HEK293 (cell line): ENCODE measurements around the gene ETHE1.
A peak's percentile ranks its signal among the peaks of the same experiment; 100 is the strongest.

ENCODE experiments used
- CTCF ChIA-PET: fragments of 350-600 bp; formaldehyde crosslinking; extraction: SDS; loops from one replicate; lab custom pipeline; 2021; ENCODE audit warnings: antibody characterized with exemption; lab: Yijun Ruan, JAX
- POLR2A ChIA-PET: fragments of 300-600 bp; formaldehyde crosslinking; extraction: SDS; loops from one replicate; lab custom pipeline; 2020; ENCODE audit warnings: antibody characterized with exemption, inconsistent platforms; lab: Yijun Ruan, JAX
- H3K27ac ChIP-seq: fragments of 200-500 bp; sonication (Bioruptor generic); 2 replicates; pipeline ENCODE4 v1.5.1; 2014; ENCODE audit warnings: low read depth, low read length, control low read depth, inconsistent platforms; ENCODE audit errors: extremely low read depth
- H3K36me3 ChIP-seq, 2 experiments: fragments of 200-500 bp in 1 of 2; sonication (Bioruptor generic) in 1 of 2; 1 replicate in 1 of 2; 2 replicates in 1 of 2; pipeline ENCODE4 v1.5.1; 2014 to 2017; ENCODE audit warnings: inconsistent platforms in 2 of 2, low read length in 2 of 2; ENCODE audit not compliant: control insufficient read depth in 2 of 2, insufficient read depth in 1 of 2
- H3K4me1 ChIP-seq: fragments of 200-500 bp; sonication (Bioruptor generic); 2 replicates; pipeline ENCODE4 v1.5.1; 2014; ENCODE audit warnings: mild to moderate bottlenecking, low read length, inconsistent platforms; ENCODE audit not compliant: control insufficient read depth, insufficient read depth
- H3K4me3 ChIP-seq: 2 replicates; pipeline ENCODE4 v1.5.1; 2011; ENCODE audit warnings: low read depth, mild to moderate bottlenecking, control low read depth, low read length, moderate library complexity
- H3K9me3 ChIP-seq: fragments of 200-500 bp; sonication (Bioruptor generic); 2 replicates; pipeline ENCODE4 v1.5.1; 2014; ENCODE audit warnings: low read depth, low read length, inconsistent platforms; ENCODE audit not compliant: control insufficient read depth, insufficient read depth
- AEBP2 ChIP-seq: fragments of 450-650 bp; formaldehyde crosslinking; IDR thresholded peaks from 2 replicates; pipeline ENCODE4 v1.5.1; 2016; ENCODE audit warnings: missing biosample characterization, missing genetic modification characterization, borderline replicate concordance
- KLF17 ChIP-seq: fragments of 450-650 bp; formaldehyde crosslinking; IDR thresholded peaks from 2 replicates; pipeline ENCODE4 v1.5.1; 2016; ENCODE audit warnings: missing biosample characterization, missing genetic modification characterization
- KLF9 ChIP-seq: fragments of 450-650 bp; formaldehyde crosslinking; IDR thresholded peaks from 2 replicates; pipeline ENCODE4 v1.5.1; 2016; ENCODE audit warnings: missing biosample characterization, missing genetic modification characterization, low read depth
- OSR2 ChIP-seq: fragments of 450-650 bp; formaldehyde crosslinking; IDR thresholded peaks from 2 replicates; pipeline ENCODE4 v1.5.1; 2016; ENCODE audit warnings: missing biosample characterization, missing genetic modification characterization
- PRDM1 ChIP-seq: fragments of 450-650 bp; formaldehyde crosslinking; IDR thresholded peaks from 2 replicates; pipeline ENCODE4; 2016; ENCODE audit warnings: missing biosample characterization, missing genetic modification characterization
- SETDB1 ChIP-seq: IDR thresholded peaks from one replicate; pipeline ENCODE4 v1.6.1; 2017; ENCODE audit warnings: mild to moderate bottlenecking, low read length, moderate library complexity, mixed read lengths; ENCODE audit not compliant: insufficient read length
- ZBTB8A ChIP-seq: fragments of 450-650 bp; formaldehyde crosslinking; IDR thresholded peaks from 2 replicates; pipeline ENCODE4 v1.5.1; 2016; ENCODE audit warnings: missing biosample characterization, missing genetic modification characterization
- ZFHX2 ChIP-seq: fragments of 450-650 bp; formaldehyde crosslinking; conservative IDR thresholded peaks from 2 replicates; pipeline ENCODE4 v1.5.1; 2016; ENCODE audit warnings: missing biosample characterization, missing genetic modification characterization
- ZIC2 ChIP-seq: fragments of 450-650 bp; formaldehyde crosslinking; IDR thresholded peaks from 2 replicates; pipeline ENCODE4 v1.5.1; 2016; ENCODE audit warnings: missing biosample characterization, missing genetic modification characterization
- ZNF112 ChIP-seq: fragments of 450-650 bp; formaldehyde crosslinking; IDR thresholded peaks from 2 replicates; pipeline ENCODE4 v1.5.0; 2017; ENCODE audit warnings: missing biosample characterization, missing genetic modification characterization
- ZNF155 ChIP-seq: fragments of 450-650 bp; formaldehyde crosslinking; IDR thresholded peaks from 2 replicates; pipeline ENCODE4 v1.5.1; 2016; ENCODE audit warnings: missing biosample characterization, missing genetic modification characterization
- ZNF211 ChIP-seq: fragments of 450-650 bp; formaldehyde crosslinking; IDR thresholded peaks from 2 replicates; pipeline ENCODE4 v1.5.1; 2016; ENCODE audit warnings: low read depth, missing biosample characterization, missing genetic modification characterization
- ZNF274 ChIP-seq, 2 experiments: fragments of 200-500 bp in 1 of 2; fragments of 450-650 bp in 1 of 2; sonication (Bioruptor generic) in 1 of 2; formaldehyde crosslinking in 1 of 2; IDR thresholded peaks; 2 replicates each; pipeline versions ENCODE4 v1.5.1 to v1.6.1; 2014 to 2016; ENCODE audit warnings: borderline replicate concordance in 1 of 2, inconsistent platforms in 1 of 2, low read length in 1 of 2, missing biosample characterization in 1 of 2, missing genetic modification characterization in 1 of 2
- ZNF341 ChIP-seq: fragments of 450-650 bp; formaldehyde crosslinking; IDR thresholded peaks from 2 replicates; pipeline ENCODE4; 2016; ENCODE audit warnings: low read depth, missing biosample characterization, missing genetic modification characterization
- ZNF366 ChIP-seq: fragments of 450-650 bp; formaldehyde crosslinking; conservative IDR thresholded peaks from 2 replicates; pipeline ENCODE4 v1.5.1; 2016; ENCODE audit warnings: missing biosample characterization, missing genetic modification characterization
- ZNF48 ChIP-seq: fragments of 450-650 bp; formaldehyde crosslinking; IDR thresholded peaks from 2 replicates; pipeline ENCODE4 v1.5.1; 2016; ENCODE audit warnings: missing biosample characterization, missing genetic modification characterization
- ZNF510 ChIP-seq: fragments of 450-650 bp; formaldehyde crosslinking; IDR thresholded peaks from 2 replicates; pipeline ENCODE4 v1.5.1; 2018; ENCODE audit warnings: mild to moderate bottlenecking, missing genetic modification characterization, missing biosample characterization; ENCODE audit not compliant: insufficient replicate concordance
- ZNF544 ChIP-seq: fragments of 450-650 bp; formaldehyde crosslinking; IDR thresholded peaks from 2 replicates; pipeline ENCODE4 v1.5.0; 2017; ENCODE audit warnings: missing biosample characterization, missing genetic modification characterization
- ZNF558 ChIP-seq: fragments of 450-650 bp; formaldehyde crosslinking; IDR thresholded peaks from 2 replicates; pipeline ENCODE4 v1.5.1; 2016; ENCODE audit warnings: missing biosample characterization, missing genetic modification characterization
- ZNF629 ChIP-seq: fragments of 450-650 bp; formaldehyde crosslinking; IDR thresholded peaks from 2 replicates; pipeline ENCODE4 v1.5.1; 2017; ENCODE audit warnings: missing biosample characterization, missing genetic modification characterization
- ZNF677 ChIP-seq: fragments of 450-650 bp; IDR thresholded peaks from 2 replicates; pipeline ENCODE4 v1.5.0; 2018; ENCODE audit warnings: missing biosample characterization, mild to moderate bottlenecking, missing genetic modification characterization, moderate library complexity
- ZSCAN23 ChIP-seq: fragments of 450-650 bp; formaldehyde crosslinking; IDR thresholded peaks from 2 replicates; pipeline ENCODE4 v1.5.1; 2016; ENCODE audit warnings: missing biosample characterization, missing genetic modification characterization
- TF ChIP-seq, protein P1 (sequence below): IDR thresholded peaks from 2 replicates; pipeline ENCODE4 v1.6.1; 2011; ENCODE audit warnings: mild to moderate bottlenecking, low read depth, low read length, borderline replicate concordance
- TF ChIP-seq, protein P2 (sequence below): fragments of 450-650 bp; formaldehyde crosslinking; IDR thresholded peaks from 2 replicates; pipeline ENCODE4 v1.5.1; 2016; ENCODE audit warnings: missing biosample characterization, missing genetic modification characterization

ETHE1 gene

DNA sequence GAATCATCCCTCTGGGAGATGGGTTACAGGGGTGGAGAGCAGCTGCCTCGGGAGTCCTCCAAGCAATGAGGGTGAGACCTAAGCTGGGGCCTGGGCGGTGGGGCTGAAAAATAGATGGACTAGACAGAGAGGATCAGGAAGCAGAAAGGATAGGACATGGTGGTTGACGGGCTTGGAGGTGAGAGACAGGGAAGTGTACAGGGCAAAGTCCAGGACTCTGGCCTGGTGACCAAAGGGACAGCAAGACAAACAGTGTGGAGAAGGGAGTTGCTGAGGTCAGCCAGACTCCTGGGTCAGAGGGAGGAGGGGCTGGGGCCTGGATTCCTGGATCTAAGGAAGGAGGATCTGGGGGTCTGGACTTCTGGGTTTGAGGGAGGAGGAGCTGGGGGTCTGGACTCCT is 28.0 kb downstream of the ETHE1 start:
- ChIA-PET CTCF (interaction anchor here (0.6 to 1.4 kb wide), 6 partner anchors 20 to 169 kb away, joined by 3 to 6 read pairs (median 3); no protein-coding TSS in a partner anchor), POLR2A (no interaction called here)
- Histone ChIP-seq H3K9me3 (no peaks in the 10 kb centered on the region), H3K4me1 (peaks cover 9% of the 10 kb centered on the region; the same call in 1 of the 2 replicates), H3K27ac (0 out of 2 replicates have a peak overlapping the region, but pooled peaks have one; percentile 9), H3K36me3 (peaks cover 25 to 41% of the 10 kb centered on the region in 2 experiments), H3K4me3 (no peak overlapping the region)
- TF ChIP-seq ZBTB8A (tag by site-specific recombination) (no peak), OSR2 (tag by site-specific recombination) (no peak), KLF17 (tag by site-specific recombination) (no peak), KLF9 (tag by site-specific recombination) (no peak), SETDB1 (no peak), ZNF211 (tag by site-specific recombination) (no peak), ZSCAN23 (tag by site-specific recombination) (no peak), ZFHX2 (tag by site-specific recombination) (no peak)
- TF ChIP-seq, protein P1, sequence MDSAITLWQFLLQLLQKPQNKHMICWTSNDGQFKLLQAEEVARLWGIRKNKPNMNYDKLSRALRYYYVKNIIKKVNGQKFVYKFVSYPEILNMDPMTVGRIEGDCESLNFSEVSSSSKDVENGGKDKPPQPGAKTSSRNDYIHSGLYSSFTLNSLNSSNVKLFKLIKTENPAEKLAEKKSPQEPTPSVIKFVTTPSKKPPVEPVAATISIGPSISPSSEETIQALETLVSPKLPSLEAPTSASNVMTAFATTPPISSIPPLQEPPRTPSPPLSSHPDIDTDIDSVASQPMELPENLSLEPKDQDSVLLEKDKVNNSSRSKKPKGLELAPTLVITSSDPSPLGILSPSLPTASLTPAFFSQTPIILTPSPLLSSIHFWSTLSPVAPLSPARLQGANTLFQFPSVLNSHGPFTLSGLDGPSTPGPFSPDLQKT, result no peak

- no peak overlapping the region for H3K27ac ChIP-seq
- POLR2A ChIA-PET, result no interaction called here
- TF ChIP-seq ZNF629 (tag by site-specific recombination) (no peak), ZNF510 (no peak), ZNF677 (tag by site-specific recombination) (no peak), ZNF544 (0 out of 2 replicates have a peak, but pooled peaks have one; percentile 19), ZNF341 (tag by site-specific recombination) (no peak), ZNF274 (IDR thresholded peaks at IDR 0.05; ENCODE audit: low read length) (no peak), ZNF274 (tag by site-specific recombination; IDR thresholded peaks at IDR 0.05; ENCODE audit: borderline replicate concordance) (no peak), ZIC2 (no peak), PRDM1 (peak; percentile 82), ZNF112 (tag by site-specific recombination) (no peak), ZNF155 (tag by site-specific recombination) (no peak), ZNF48 (tag by site-specific recombination) (no peak), AEBP2 (tag by site-specific recombination) (no peak), ZSCAN23 (tag by site-specific recombination) (no peak), ZNF558 (tag by site-specific recombination) (no peak), ZFHX2 (tag by site-specific recombination) (no peak), ZNF366 (peak; percentile 100)
- TF ChIP-seq, protein P2, sequence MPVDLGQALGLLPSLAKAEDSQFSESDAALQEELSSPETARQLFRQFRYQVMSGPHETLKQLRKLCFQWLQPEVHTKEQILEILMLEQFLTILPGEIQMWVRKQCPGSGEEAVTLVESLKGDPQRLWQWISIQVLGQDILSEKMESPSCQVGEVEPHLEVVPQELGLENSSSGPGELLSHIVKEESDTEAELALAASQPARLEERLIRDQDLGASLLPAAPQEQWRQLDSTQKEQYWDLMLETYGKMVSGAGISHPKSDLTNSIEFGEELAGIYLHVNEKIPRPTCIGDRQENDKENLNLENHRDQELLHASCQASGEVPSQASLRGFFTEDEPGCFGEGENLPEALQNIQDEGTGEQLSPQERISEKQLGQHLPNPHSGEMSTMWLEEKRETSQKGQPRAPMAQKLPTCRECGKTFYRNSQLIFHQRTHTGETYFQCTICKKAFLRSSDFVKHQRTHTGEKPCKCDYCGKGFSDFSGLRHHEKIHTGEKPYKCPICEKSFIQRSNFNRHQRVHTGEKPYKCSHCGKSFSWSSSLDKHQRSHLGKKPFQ (tag by site-specific recombination), result no peak
- TF ChIP-seq, protein P1, result no peak
Measured at GRCh38 chr19:43498233-43498842, 28.7 kb downstream of the ETHE1 start.

More at GRCh38 chr19:43498233-43498842, 28.7 kb downstream of the ETHE1 start:
- Histone ChIP-seq H3K9me3 (no peaks in the 10 kb centered on the region), H3K36me3 (peaks cover 25 to 44% of the 10 kb centered on the region in 2 experiments), H3K4me3 (no peak overlapping the region), H3K4me1 (peaks cover 6% of the 10 kb centered on the region; the same call in 1 of the 2 replicates)
- CTCF ChIA-PET, result interaction anchor here (0.6 to 1.4 kb wide), 6 partner anchors 16 to 170 kb away, joined by 3 to 6 read pairs (median 3); no protein-coding TSS in a partner anchor
